GM12878 (cell line): Measurements from ENCODE around the gene FSCB. TPM values are rescaled to one million over a fixed set of nuclear protein-coding genes. Genes with fewer than 3 reads are reported as not detected.

Source experiments
- ATAC-seq: fragments of 200-7000 bp; cut with Tn5 transposase; 3 replicates; pipeline ENCODE4 v1.9.1; 2020; ENCODE audit warnings: mild to moderate bottlenecking, moderate library complexity
- BruUV-seq: library from RNA; stranded (reverse); fragments of 400-500 nt; replicated peaks from 2 replicates; lab custom pipeline; 2021; lab: Mats Ljungman, UMichigan
- CTCF ChIA-PET: fragments of 300-600 bp; sonication (Branson Sonifier 250); formaldehyde crosslinking; extraction: SDS; loops from one replicate; lab custom pipeline; 2021; ENCODE audit warnings: inconsistent platforms; lab: Yijun Ruan, JAX
- POLR2A ChIA-PET: fragments of 350-600 bp; formaldehyde crosslinking; extraction: SDS; loops from one replicate; lab custom pipeline; 2021; ENCODE audit warnings: inconsistent platforms; lab: Charles Lee
- RAD21 ChIA-PET: fragments of 300-600 bp; sonication (Branson Sonifier 250); formaldehyde crosslinking; loops from one replicate; lab custom pipeline; 2023; ENCODE audit warnings: antibody characterized with exemption; ENCODE audit not compliant: unreplicated experiment; lab: Charles Lee
- SMC1A ChIA-PET: fragments of 300-600 bp; sonication (Branson Sonifier 250); formaldehyde crosslinking; loops from one replicate; lab custom pipeline; 2023; ENCODE audit not compliant: unreplicated experiment, uncharacterized antibody; lab: Charles Lee
- DNase-seq: peaks from one replicate; pipeline ENCODE4 v3.0.0-alpha.2; 2011; ENCODE audit warnings: low read depth, low spot score
- FAIRE-seq: peaks from 3 replicates; lab custom pipeline; 2011; peaks lifted over from hg19 to GRCh38; lab: Jason Lieb, UNC
- H2AFZ ChIP-seq: 2 replicates; pipeline ENCODE4 v1.6.0; 2011; ENCODE audit warnings: low read depth, low read length, control low read depth; ENCODE audit not compliant: control insufficient read depth
- H3K27ac ChIP-seq: 2 replicates; pipeline ENCODE4 v1.5.1; 2011; ENCODE audit warnings: control low read depth; ENCODE audit not compliant: control insufficient read depth, insufficient read depth
- H3K27me3 ChIP-seq, 2 experiments: replicated peaks in 1 of 2; 2 replicates each; pipeline versions ENCODE4 v1.6.0 to v1.6.1; 2011; ENCODE audit warnings: low read length in 1 of 2; ENCODE audit not compliant: control insufficient read depth in 2 of 2, insufficient read depth in 2 of 2
- H3K36me3 ChIP-seq, 2 experiments: 2 replicates each; pipeline ENCODE4 v1.5.1; 2011; ENCODE audit warnings: low read length in 1 of 2; ENCODE audit not compliant: control insufficient read depth in 2 of 2, insufficient read depth in 2 of 2
- H3K4me1 ChIP-seq: 2 replicates; pipeline ENCODE4 v1.6.1; 2011; ENCODE audit warnings: mild to moderate bottlenecking, low read length, moderate library complexity, mixed read lengths; ENCODE audit not compliant: control insufficient read depth, insufficient read depth
- H3K4me2 ChIP-seq: 2 replicates; pipeline ENCODE4 v1.6.0; 2011; ENCODE audit warnings: control low read depth; ENCODE audit not compliant: control insufficient read depth, insufficient read depth
- H3K4me3 ChIP-seq: fragments of 200-600 bp; sonication (generic); 2 replicates; pipeline ENCODE4 v1.5.1; 2016
- H3K79me2 ChIP-seq: 2 replicates; pipeline ENCODE4 v1.6.0; 2011; ENCODE audit warnings: low read length; ENCODE audit not compliant: control insufficient read depth, insufficient read depth
- H3K9ac ChIP-seq: 2 replicates; pipeline ENCODE4 v1.8.0; 2011; ENCODE audit warnings: low read length, control low read depth, mixed read lengths; ENCODE audit not compliant: control insufficient read depth, insufficient read depth
- H3K9me3 ChIP-seq: replicated peaks from 3 replicates; pipeline ENCODE4 v1.5.1; 2011; ENCODE audit warnings: mild to moderate bottlenecking, low read length; ENCODE audit not compliant: control insufficient read depth, insufficient read depth
- H4K20me1 ChIP-seq: 2 replicates; pipeline ENCODE4 v1.6.0; 2011; ENCODE audit not compliant: control insufficient read depth, insufficient read depth
- ATF2 ChIP-seq: IDR thresholded peaks from 2 replicates; pipeline ENCODE4 v1.6.1; 2012; ENCODE audit warnings: low read length, inconsistent platforms
- BCL3 ChIP-seq: IDR thresholded peaks from 2 replicates; pipeline ENCODE4 v1.6.1; 2011; ENCODE audit warnings: borderline replicate concordance, low read depth, mild to moderate bottlenecking, moderate library complexity, low read length; ENCODE audit not compliant: insufficient read depth, poor library complexity, severe bottlenecking
- CBX3 ChIP-seq: fragments of 200-600 bp; sonication (generic); IDR thresholded peaks from 2 replicates; pipeline ENCODE4 v1.6.1; 2016; ENCODE audit warnings: low read depth, borderline replicate concordance
- CBX5 ChIP-seq: sonication (generic); IDR thresholded peaks from 2 replicates; pipeline ENCODE4 v1.6.1; 2016; ENCODE audit warnings: low read depth, moderate library complexity, mild to moderate bottlenecking, inconsistent platforms
- CHD1 ChIP-seq: IDR thresholded peaks from 2 replicates; pipeline ENCODE4 v1.6.1; 2012; ENCODE audit warnings: low read depth, low read length, improper control_type of control experiment
- CHD2 ChIP-seq: IDR thresholded peaks from 2 replicates; pipeline ENCODE4 v1.6.1; 2011; ENCODE audit warnings: low read depth, low read length, improper control_type of control experiment, borderline replicate concordance
- FOS ChIP-seq: IDR thresholded peaks from 3 replicates; pipeline ENCODE4 v1.6.1; 2011; ENCODE audit warnings: borderline replicate concordance; ENCODE audit not compliant: insufficient read length; ENCODE audit errors: extremely low read depth
- RAD21 ChIP-seq: IDR thresholded peaks from 2 replicates; pipeline ENCODE4 v1.6.1; 2011; ENCODE audit warnings: mild to moderate bottlenecking, low read depth, low read length, moderate library complexity; ENCODE audit not compliant: insufficient read depth
- RBBP5 ChIP-seq: fragments of 200-600 bp; sonication (generic); conservative IDR thresholded peaks from 2 replicates; pipeline ENCODE4 v1.6.1; 2016
- RELA ChIP-seq: fragments of 450-650 bp; IDR thresholded peaks from 2 replicates; pipeline ENCODE4 v1.8.0; 2014; ENCODE audit warnings: borderline replicate concordance; ENCODE audit not compliant: partially characterized antibody
- SIX5 ChIP-seq: IDR thresholded peaks from 2 replicates; pipeline ENCODE4 v1.6.1; 2011; ENCODE audit warnings: mild to moderate bottlenecking, low read depth, low read length, moderate library complexity; ENCODE audit not compliant: severe bottlenecking
- SMC3 ChIP-seq: IDR thresholded peaks from 2 replicates; pipeline ENCODE4 v1.6.1; 2011; ENCODE audit warnings: low read length, improper control_type of control experiment, borderline replicate concordance
- SREBF2 ChIP-seq: IDR thresholded peaks from 2 replicates; pipeline ENCODE4 v1.6.1; 2012; ENCODE audit warnings: mild to moderate bottlenecking, low read length
- TAF1 ChIP-seq: IDR thresholded peaks from 2 replicates; pipeline ENCODE4 v1.6.1; 2011; ENCODE audit warnings: mild to moderate bottlenecking, low read depth, low read length, borderline replicate concordance
- TARDBP ChIP-seq: IDR thresholded peaks from 2 replicates; pipeline ENCODE4 v1.6.1; 2016; ENCODE audit warnings: borderline replicate concordance
- TBL1XR1 ChIP-seq: IDR thresholded peaks from 2 replicates; pipeline ENCODE4 v1.6.1; 2012; ENCODE audit warnings: low read depth, low read length, improper control_type of control experiment
- ZNF622 ChIP-seq: fragments of 450-650 bp; IDR thresholded peaks from 2 replicates; pipeline ENCODE4 v1.6.1; 2017; ENCODE audit warnings: mild to moderate bottlenecking, inconsistent platforms
- WGBS: methylation state at CpG from one replicate; pipeline ENCODE4 v1.1.6; 2016; ENCODE audit warnings: low lambda C conversion rate; ENCODE audit not compliant: insufficient replicate concordance, insufficient coverage; ENCODE audit errors: missing lambda C conversion rate; 5-methylcytosine and 5-hydroxymethylcytosine counted together
- in situ Hi-C: fragments of 300-500 bp; cut with MboI; formaldehyde crosslinking; loops from 9 replicates; pipeline ENCODE4 v1.14.3; 2018; ENCODE audit warnings: mixed read lengths
- intact Hi-C: fragments of 100-400 bp; cut with micrococcal nuclease; formaldehyde crosslinking; loops from one replicate; pipeline ENCODE4 v1.14.2; 2022; ENCODE audit not compliant: unreplicated experiment
- polyA plus RNA-seq, 11 experiments: library from polyadenylated mRNA; depleted of rRNA in 4 of 11; unstranded in 6 of 11; stranded (reverse) in 5 of 11; fragments of >200 nt; fragmentation: Nextera tagmentation in 4 of 11; fragmentation: Illumina TruSeq in 1 of 11; extraction: Ambion mirVana in 4 of 11; extraction: Trizol in 1 of 11; gene quantifications; 1 replicate in 1 of 11; 2 replicates in 10 of 11; pipeline versions ENCODE4 v1.2.1 to v1.2.3, GENCODE V29; 2011 to 2016; ENCODE audit warnings: inconsistent platforms in 2 of 11, missing spikeins in 2 of 11, low read depth in 1 of 11
- total RNA-seq, 4 experiments: library from RNA; depleted of rRNA in 3 of 4; stranded (reverse); fragments of >200 nt in 3 of 4; fragmentation: Illumina TruSeq in 1 of 4; extraction: Trizol in 1 of 4; gene quantifications; 2 replicates each; pipeline versions ENCODE4 v1.2.1 to v1.2.3, GENCODE V29; 2013 to 2021

Gene FSCB
- total and polyA plus RNA-seq, 10 of the 15 experiments (the other 5 are each of a cell fraction or from before 2014, with no cell fraction given): not detected

GRCh38 chr14:44477953-44478352, 29.1 kb downstream of the FSCB start:
- 0% methylated on average over 1 of the region's 1 CpG for WGBS
- H3K79me2 ChIP-seq: no peaks in the 10 kb centered on the region
- FAIRE-seq (no peak), ATAC-seq (no peak), DNase-seq (no peak)
- no peaks in the 10 kb centered on the region for H4K20me1 ChIP-seq
- no peak overlapping the region for H2AFZ ChIP-seq
- ChIA-PET CTCF (no interaction called here), RAD21 (no interaction called here), POLR2A (interaction anchor here (0.6 kb wide), 1 partner anchor 665 kb away, joined by 6 read pairs; no protein-coding TSS in a partner anchor)
- no peaks in the 10 kb centered on the region for H3K36me3 ChIP-seq
- H3K9me3 ChIP-seq: no peaks in the 10 kb centered on the region
- H3K27ac ChIP-seq: no peak overlapping the region
- H3K4me3 ChIP-seq: no peak overlapping the region
- BruUV-seq: no TSS peak
- no peak overlapping the region for H3K9ac ChIP-seq
- no peak overlapping the region for H3K4me2 ChIP-seq
- H3K4me1 ChIP-seq: no peaks in the 10 kb centered on the region
- in situ Hi-C loops: no loop called here
- TF ChIP-seq TBL1XR1 (no peak), BCL3 (no peak), CBX5 (no peak), FOS (no peak)
- TF ChIP-seq, all 136 proteins: peak for 0
- intact Hi-C loops: no loop called here
- SMC1A ChIA-PET: no interaction called here
- no peaks in the 10 kb centered on the region for H3K27me3 ChIP-seq

- Histone ChIP-seq H3K27me3 (no peaks in the 10 kb centered on the region), H4K20me1 (no peaks in the 10 kb centered on the region), H3K36me3 (no peaks in the 10 kb centered on the region), H2AFZ (no peak overlapping the region), H3K9me3 (no peaks in the 10 kb centered on the region), H3K79me2 (no peaks in the 10 kb centered on the region), H3K4me1 (no peaks in the 10 kb centered on the region), H3K27ac (no peak overlapping the region), H3K9ac (no peak overlapping the region), H3K4me3 (no peak overlapping the region), H3K4me2 (no peak overlapping the region)
- BruUV-seq: no TSS peak
- intact Hi-C loops (no loop called here), in situ Hi-C loops (no loop called here)
- ATAC-seq (no peak), DNase-seq (no peak), FAIRE-seq (no peak)
- CTCF ChIA-PET: no interaction called here
- SMC1A ChIA-PET: no interaction called here
- POLR2A ChIA-PET: interaction anchor here (0.6 kb wide), 1 partner anchor 122 kb away, joined by 3 read pairs; no protein-coding TSS in a partner anchor
- RAD21 ChIA-PET: no interaction called here
- no peak for TF ChIP-seq CHD1
- no peak for TF ChIP-seq CBX3
- no peak for TF ChIP-seq TAF1
- TF ChIP-seq CHD2: no peak
- no peak for TF ChIP-seq SIX5
- TF ChIP-seq ATF2: no peak
- TF ChIP-seq TARDBP: no peak
- no peak for TF ChIP-seq SREBF2
- no peak for TF ChIP-seq RAD21
- no peak for TF ChIP-seq ZNF622
- no peak for TF ChIP-seq RBBP5
- TF ChIP-seq SMC3: no peak
- no peak for TF ChIP-seq RELA
Observed at GRCh38 chr14:44468771-44469170, 38.3 kb downstream of the FSCB start.
